Measurements from ENCODE around the gene ANKRD13A. TPM values are rescaled to one million over a fixed set of nuclear protein-coding genes. Genes with fewer than 3 reads are reported as not detected.

The ANKRD13A gene
- total and polyA plus RNA-seq, 2 of the 8 experiments (the other 6 are each of a cell fraction or from before 2014, with no cell fraction given): 16.8 to 21.4 TPM

DNA sequence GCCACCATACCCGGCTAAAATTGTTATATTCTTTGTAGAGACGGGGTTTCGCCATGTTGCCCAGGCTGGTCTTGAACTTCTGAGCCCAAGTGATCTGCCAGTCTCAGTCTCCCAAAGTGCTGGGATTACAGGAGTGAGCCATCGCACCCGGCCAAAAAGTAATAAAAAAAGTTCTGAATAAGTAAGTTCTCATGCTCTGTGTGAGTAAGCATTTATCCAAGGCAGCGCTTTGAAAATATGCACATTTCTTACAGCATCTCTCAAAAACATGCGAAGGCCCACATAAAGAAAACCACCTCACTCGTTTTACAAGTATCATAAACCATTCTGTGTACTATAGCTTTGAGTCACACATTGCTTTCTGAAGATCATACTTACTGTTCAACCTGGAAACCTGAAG lies 11.6 kb upstream of the ANKRD13A start (continued):
- no peak for TF ChIP-seq RFX5 (IDR thresholded peaks at IDR 0.05; ENCODE audit: borderline replicate concordance, low read depth, low read length)
- no peak for TF ChIP-seq MAFK (IDR thresholded peaks at IDR 0.05; ENCODE audit: low read depth, low read length)
- TF ChIP-seq CBX5 (IDR thresholded peaks at IDR 0.05; ENCODE audit: low read depth, low read length): no peak
- TF ChIP-seq TEAD4 (IDR thresholded peaks at IDR 0.05; ENCODE audit: low read depth, low read length): no peak
- TF ChIP-seq CBX8 (IDR thresholded peaks at IDR 0.05; ENCODE audit: borderline replicate concordance, low read depth, low read length): no peak
- TF ChIP-seq SP2 (IDR thresholded peaks at IDR 0.05; ENCODE audit: low read length): no peak

Measured in H1 (cell line).